ENCODE results near the gene SEMA3A. TPM values are rescaled to one million over a fixed set of nuclear protein-coding genes. Genes with fewer than 3 reads are reported as not detected.

The SEMA3A gene
- total and polyA plus RNA-seq, 9 donors: 0.76 to 23.0 (median 2.2) TPM

DNA sequence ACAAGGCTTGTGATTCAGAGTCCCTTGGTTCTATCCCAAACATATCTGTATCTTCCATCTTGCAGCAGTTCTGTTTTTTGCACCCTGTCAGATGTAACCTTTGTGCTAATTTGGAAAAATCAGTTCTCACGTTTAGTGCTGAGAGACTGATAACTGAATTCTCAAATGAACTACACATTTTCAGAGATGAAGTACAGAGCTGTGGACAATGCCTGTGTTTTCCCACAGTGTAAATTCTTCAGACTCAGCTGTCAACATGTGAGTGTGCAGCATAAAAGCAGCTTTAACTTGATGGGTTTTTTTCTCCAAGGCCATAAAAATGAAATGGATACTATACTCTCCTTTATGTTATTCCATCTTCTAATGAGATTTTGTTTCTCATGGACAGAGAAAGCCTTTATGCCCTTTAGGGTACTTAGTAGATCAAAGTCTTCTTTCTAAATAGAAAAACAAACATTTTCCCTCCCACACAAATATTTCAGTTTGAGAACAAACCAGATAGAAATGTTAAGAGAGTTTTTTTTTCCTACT lies 150.9 kb downstream of the SEMA3A start:
- 10 to 15% (median 10%) methylated on average over 1 of the region's 1 CpG for WGBS, 3 donors
- Histone ChIP-seq H3K4me3 (no peak overlapping the region), H3K27me3 (no peaks in the 10 kb centered on the region), H3K4me1 (ENCODE audit: insufficient read depth) (no peaks in the 10 kb centered on the region), H3K36me3 (no peaks in the 10 kb centered on the region), H3K9me3 (no peaks in the 10 kb centered on the region), H3K27ac (no peak overlapping the region)
- intact Hi-C loops (cut with DNase I): no loop called here
- DNase-seq: no peak
- TF ChIP-seq POLR2A (IDR thresholded peaks at IDR 0.05) (no peak), EP300 (IDR thresholded peaks at IDR 0.05) (no peak)
- TF ChIP-seq, protein P1, sequence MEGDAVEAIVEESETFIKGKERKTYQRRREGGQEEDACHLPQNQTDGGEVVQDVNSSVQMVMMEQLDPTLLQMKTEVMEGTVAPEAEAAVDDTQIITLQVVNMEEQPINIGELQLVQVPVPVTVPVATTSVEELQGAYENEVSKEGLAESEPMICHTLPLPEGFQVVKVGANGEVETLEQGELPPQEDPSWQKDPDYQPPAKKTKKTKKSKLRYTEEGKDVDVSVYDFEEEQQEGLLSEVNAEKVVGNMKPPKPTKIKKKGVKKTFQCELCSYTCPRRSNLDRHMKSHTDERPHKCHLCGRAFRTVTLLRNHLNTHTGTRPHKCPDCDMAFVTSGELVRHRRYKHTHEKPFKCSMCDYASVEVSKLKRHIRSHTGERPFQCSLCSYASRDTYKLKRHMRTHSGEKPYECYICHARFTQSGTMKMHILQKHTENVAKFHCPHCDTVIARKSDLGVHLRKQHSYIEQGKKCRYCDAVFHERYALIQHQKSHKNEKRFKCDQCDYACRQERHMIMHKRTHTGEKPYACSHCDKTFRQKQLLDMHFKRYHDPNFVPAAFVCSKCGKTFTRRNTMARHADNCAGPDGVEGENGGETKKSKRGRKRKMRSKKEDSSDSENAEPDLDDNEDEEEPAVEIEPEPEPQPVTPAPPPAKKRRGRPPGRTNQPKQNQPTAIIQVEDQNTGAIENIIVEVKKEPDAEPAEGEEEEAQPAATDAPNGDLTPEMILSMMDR (IDR thresholded peaks at IDR 0.05): no peak

DNA sequence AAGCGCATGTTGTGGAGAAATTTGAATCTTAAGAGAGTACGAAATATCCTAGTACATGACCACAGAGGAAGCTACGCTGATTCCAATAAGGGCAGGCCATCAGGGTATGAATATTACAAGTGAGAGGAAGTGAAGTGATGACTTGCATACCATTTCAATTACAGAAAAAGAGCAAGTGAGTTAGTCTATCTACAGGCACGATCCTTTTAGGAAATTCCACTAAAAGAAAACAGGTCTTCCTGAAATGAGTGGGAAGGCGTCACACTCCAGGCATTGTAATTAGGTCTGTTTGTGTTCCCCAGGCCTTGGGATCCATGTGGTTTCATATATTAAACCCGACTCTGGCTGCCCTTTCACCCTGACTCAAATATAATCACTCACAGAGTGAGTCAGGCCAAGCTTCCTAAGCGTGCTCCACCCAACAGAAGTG lies 152.5 kb downstream of the SEMA3A start:
- no peak overlapping the region for H3K4me3 ChIP-seq
- no peak overlapping the region for H3K27ac ChIP-seq
- DNase-seq: no peak
- H3K4me1 ChIP-seq (ENCODE audit: insufficient read depth): no peaks in the 10 kb centered on the region
- TF ChIP-seq, protein P1 (IDR thresholded peaks at IDR 0.05): no peak
- TF ChIP-seq POLR2A (IDR thresholded peaks at IDR 0.05) (no peak), EP300 (IDR thresholded peaks at IDR 0.05) (no peak)
- H3K27me3 ChIP-seq: no peaks in the 10 kb centered on the region
- H3K36me3 ChIP-seq: no peaks in the 10 kb centered on the region
- intact Hi-C loops (cut with DNase I): no loop called here
- H3K9me3 ChIP-seq: no peaks in the 10 kb centered on the region
- 63 to 77% (median 71%) methylated on average over 7 of the region's 7 CpGs for WGBS, 3 donors

DNA sequence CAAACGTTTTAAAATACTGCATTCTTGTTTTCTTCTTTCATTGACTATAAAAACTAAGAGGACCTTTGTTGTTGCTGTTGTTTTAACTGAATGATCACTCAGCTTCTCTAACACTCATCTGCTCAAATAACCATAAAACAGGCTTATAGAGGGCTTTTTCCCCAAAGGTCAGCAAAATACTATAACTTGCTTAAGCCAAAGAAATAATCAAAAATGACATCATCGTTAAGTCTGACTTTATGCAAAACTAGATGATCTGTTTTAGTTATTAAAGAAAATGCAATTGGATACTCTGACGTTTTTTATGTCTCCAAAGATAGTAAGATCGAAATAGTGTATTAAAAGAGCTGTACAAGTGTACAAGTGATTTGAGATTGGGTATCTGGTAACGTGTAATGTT lies 152.9 kb downstream of the SEMA3A start:
- TF ChIP-seq, protein P1 (IDR thresholded peaks at IDR 0.05): no peak
- no peak for TF ChIP-seq POLR2A (IDR thresholded peaks at IDR 0.05)
- no peak for TF ChIP-seq EP300 (IDR thresholded peaks at IDR 0.05)
- Histone ChIP-seq H3K4me3 (no peak overlapping the region), H3K27me3 (no peaks in the 10 kb centered on the region), H3K9me3 (no peaks in the 10 kb centered on the region), H3K27ac (no peak overlapping the region), H3K36me3 (no peaks in the 10 kb centered on the region), H3K4me1 (ENCODE audit: insufficient read depth) (no peaks in the 10 kb centered on the region)
- DNase-seq: no peak
- WGBS, 3 donors: 79 to 85% (median 83%) methylated on average over 5 of the region's 5 CpGs
- intact Hi-C loops (cut with DNase I): no loop called here

DNA sequence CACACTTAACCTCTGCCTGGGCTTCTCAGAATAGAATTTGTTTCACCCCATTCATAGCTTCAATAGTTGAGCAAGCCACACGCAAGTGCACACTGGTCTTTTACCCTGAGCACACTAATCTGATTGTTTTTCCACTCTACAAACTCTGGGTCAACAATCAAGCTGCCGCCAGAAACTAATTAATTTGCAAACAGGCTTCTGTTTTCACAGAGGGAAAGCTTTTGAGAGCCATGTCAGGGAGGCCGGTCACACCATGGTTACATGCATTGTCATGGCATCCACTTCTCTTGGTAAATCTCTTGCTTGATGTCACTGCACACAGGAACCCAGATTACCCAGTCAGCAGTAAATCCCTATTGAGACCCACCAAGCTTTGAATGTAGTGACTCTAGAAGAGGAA lies 154.2 kb downstream of the SEMA3A start:
- TF ChIP-seq, protein P1 (IDR thresholded peaks at IDR 0.05): no peak
- no peak for TF ChIP-seq EP300 (IDR thresholded peaks at IDR 0.05)
- TF ChIP-seq POLR2A (IDR thresholded peaks at IDR 0.05): no peak

More for the DNA sequence above, 154.2 kb downstream of the SEMA3A start:
- Histone ChIP-seq H3K27ac (no peak overlapping the region), H3K27me3 (no peaks in the 10 kb centered on the region), H3K36me3 (no peaks in the 10 kb centered on the region), H3K4me3 (no peak overlapping the region), H3K9me3 (no peaks in the 10 kb centered on the region), H3K4me1 (ENCODE audit: insufficient read depth) (no peaks in the 10 kb centered on the region)
- no peak for DNase-seq
- intact Hi-C loops (cut with DNase I): no loop called here
- 92 to 94% (median 94%) methylated on average over 3 of the region's 3 CpGs for WGBS, 3 donors

Measured in ovary (tissue), 9 donors.